Stimulated activated CD8-positive, alpha-beta memory T cell treated with anti-CD3 and anti-CD28 coated beads, Interleukin-15, amount 100 ng/mL, for 4 hours (primary cell): ENCODE data around the gene PACC1.

Source experiments
- DNase-seq, 2 donors: peaks; one replicate each; pipeline ENCODE4 v3.0.0-alpha.2; 2020; ENCODE audit warnings: low read depth in 2 of 2

The PACC1 gene

GRCh38 chr1:212438831-212439237 lies 24.1 kb upstream of the PACC1 start:
- DNase-seq: no peak

- no peak for DNase-seq
Measured at GRCh38 chr1:212437179-212437798, 22.6 kb upstream of the PACC1 start.

GRCh38 chr1:212434992-212435391 lies 20.3 kb upstream of the PACC1 start:
- no peak for DNase-seq

- DNase-seq: no peak
Measured at GRCh38 chr1:212433577-212434462, 19.1 kb upstream of the PACC1 start.

- peak; percentile 32 to 56 for DNase-seq
Measured at GRCh38 chr1:212432661-212433576, 18.2 kb upstream of the PACC1 start, which contains the start of gene NENF. NENF (plus strand) TSS chr1:212432920; CDS start chr1:212432944, 24 bp downstream.

- no peak for DNase-seq
Measured at GRCh38 chr1:212432272-212432660, 17.6 kb upstream of the PACC1 start.

GRCh38 chr1:212431644-212432043 lies 17.0 kb upstream of the PACC1 start:
- DNase-seq: no peak

- DNase-seq: no peak
Measured at GRCh38 chr1:212430955-212431394, 16.3 kb upstream of the PACC1 start.

GRCh38 chr1:212430416-212430815 lies 15.7 kb upstream of the PACC1 start:
- no peak for DNase-seq

- DNase-seq: no peak
Measured at GRCh38 chr1:212428496-212428895, 13.8 kb upstream of the PACC1 start.

GRCh38 chr1:212423879-212424278 lies 9.2 kb upstream of the PACC1 start:
- no peak for DNase-seq

GRCh38 chr1:212421165-212421564 lies 6.5 kb upstream of the PACC1 start:
- no peak for DNase-seq

- no peak for DNase-seq
Measured at GRCh38 chr1:212415107-212415841, 588 bp upstream of the PACC1 start.

GRCh38 chr1:212413902-212414327 lies 771 bp downstream of the PACC1 start:
- DNase-seq: no peak

- DNase-seq: no peak
Measured at GRCh38 chr1:212412374-212412773, 2.3 kb downstream of the PACC1 start.

- DNase-seq: no peak
Measured at GRCh38 chr1:212410231-212410820, 4.4 kb downstream of the PACC1 start.

GRCh38 chr1:212402666-212403321 lies 11.9 kb downstream of the PACC1 start:
- no peak for DNase-seq

GRCh38 chr1:212401838-212402582 lies 12.7 kb downstream of the PACC1 start:
- DNase-seq: no peak

GRCh38 chr1:212401042-212401441 lies 13.6 kb downstream of the PACC1 start:
- DNase-seq: no peak

GRCh38 chr1:212397171-212397570 lies 17.5 kb downstream of the PACC1 start:
- no peak for DNase-seq
